Vagina (tissue), 2 donors: Measurements from ENCODE around the gene THAP6.

Source experiments
- CTCF ChIP-seq, 3 experiments: fragments of 450-650 bp in 2 of 3; fragments of 200-600 bp in 1 of 3; sonication (generic) in 1 of 3; IDR thresholded peaks; one replicate each; pipeline ENCODE4 v1.5.1; 2017 to 2019; ENCODE audit warnings: antibody characterized with exemption in 3 of 3, mild to moderate bottlenecking in 2 of 3, moderate library complexity in 2 of 3
- POLR2A ChIP-seq, 2 donors: fragments of 450-650 bp; IDR thresholded peaks; one replicate each; pipeline ENCODE4 v1.6.1; 2017; ENCODE audit warnings: antibody characterized with exemption in 2 of 2, mild to moderate bottlenecking in 2 of 2, moderate library complexity in 2 of 2
- POLR2AphosphoS5 ChIP-seq, 2 donors: sonication (generic); formaldehyde crosslinking; IDR thresholded peaks; one replicate each; pipeline ENCODE4 v1.9.0; 2017; ENCODE audit warnings: antibody characterized with exemption in 2 of 2, mild to moderate bottlenecking in 2 of 2, low read depth in 1 of 2; ENCODE audit not compliant: insufficient read depth in 1 of 2

- TF ChIP-seq CTCF (IDR thresholded peaks at IDR 0.05) (no peak), POLR2AphosphoS5 (IDR thresholded peaks at IDR 0.05; ENCODE audit: insufficient read depth in 1 of 2, low read depth in 1 of 2) (no peak), POLR2A (IDR thresholded peaks at IDR 0.05) (no peak)
Observed at GRCh38 chr4:75512386-75513211, 1.7 kb upstream of the THAP6 start.
